ENCODE data around the gene KLF16.

Gene KLF16

DNA sequence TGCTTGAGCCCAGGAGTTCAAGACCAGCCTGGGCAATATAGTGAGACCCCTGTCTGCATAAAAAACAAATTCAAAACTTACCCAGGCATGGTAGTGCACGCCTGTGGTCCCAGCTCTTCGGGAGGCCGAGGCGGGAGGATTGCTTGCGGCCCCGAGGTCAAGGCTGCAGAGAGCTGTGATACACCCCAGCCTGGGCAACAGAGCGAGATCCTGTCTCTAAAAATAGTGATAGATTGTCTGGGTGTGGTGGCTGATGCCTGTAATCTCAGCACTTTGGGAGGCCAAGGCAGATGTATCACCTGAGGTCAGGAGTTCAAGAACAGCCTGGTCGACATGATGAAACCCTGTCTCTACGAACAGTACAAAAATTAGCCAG lies 4.0 kb upstream of the KLF16 start:
- DNase-seq (ENCODE audit: low spot score) = no peak

GRCh38 chr19:1866693-1867348 lies 3.4 kb upstream of the KLF16 start:
- DNase-seq (ENCODE audit: low spot score) = no peak

DNA sequence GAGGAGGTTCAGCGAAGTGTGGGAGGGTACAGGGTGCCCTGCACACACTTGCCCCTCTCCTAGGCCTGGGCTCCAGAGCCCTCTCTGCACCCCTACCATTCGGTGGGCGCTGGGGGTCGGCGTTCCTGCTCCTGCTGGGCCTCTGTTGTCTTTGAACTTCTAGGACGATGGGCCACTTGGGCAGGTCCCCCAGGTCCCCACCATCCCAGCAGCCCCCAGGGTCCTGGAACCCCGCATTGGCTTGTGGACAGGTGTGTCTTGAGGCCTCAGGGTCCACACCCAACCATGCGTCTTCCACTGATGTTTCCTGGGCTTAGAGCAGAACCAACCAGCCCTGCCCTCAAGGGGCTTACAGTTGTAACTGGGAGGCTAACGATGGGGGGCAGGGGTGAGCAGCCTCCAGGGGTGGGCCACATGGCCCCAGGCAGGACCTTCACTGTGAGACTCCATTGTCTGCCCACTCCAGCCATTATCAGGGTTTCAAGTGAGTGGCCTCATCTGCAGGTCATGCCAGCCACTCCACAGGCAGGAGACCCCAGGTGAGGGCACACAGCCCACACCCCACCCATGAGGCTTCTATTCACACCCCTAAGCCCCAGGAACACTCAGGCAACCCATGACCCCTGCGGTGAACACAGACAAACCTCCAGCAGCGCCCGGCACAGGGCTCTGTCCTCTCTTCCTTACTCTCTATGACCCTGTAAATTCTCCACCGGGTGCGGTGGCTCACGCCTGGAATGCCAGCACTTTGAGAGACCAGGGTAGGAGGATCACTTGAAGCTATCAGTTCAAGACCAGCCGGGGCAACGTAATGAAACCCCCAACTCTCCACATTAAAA lies 2.0 kb upstream of the KLF16 start:
- no peak for DNase-seq (ENCODE audit: low spot score)

- DNase-seq (ENCODE audit: low spot score) = no peak
These were observed 1.2 kb upstream of the KLF16 start for GRCh38 chr19:1864480-1865171.

- peak; percentile 77 for DNase-seq (ENCODE audit: low spot score)
These were observed 480 bp upstream of the KLF16 start for GRCh38 chr19:1863638-1864479.

DNA sequence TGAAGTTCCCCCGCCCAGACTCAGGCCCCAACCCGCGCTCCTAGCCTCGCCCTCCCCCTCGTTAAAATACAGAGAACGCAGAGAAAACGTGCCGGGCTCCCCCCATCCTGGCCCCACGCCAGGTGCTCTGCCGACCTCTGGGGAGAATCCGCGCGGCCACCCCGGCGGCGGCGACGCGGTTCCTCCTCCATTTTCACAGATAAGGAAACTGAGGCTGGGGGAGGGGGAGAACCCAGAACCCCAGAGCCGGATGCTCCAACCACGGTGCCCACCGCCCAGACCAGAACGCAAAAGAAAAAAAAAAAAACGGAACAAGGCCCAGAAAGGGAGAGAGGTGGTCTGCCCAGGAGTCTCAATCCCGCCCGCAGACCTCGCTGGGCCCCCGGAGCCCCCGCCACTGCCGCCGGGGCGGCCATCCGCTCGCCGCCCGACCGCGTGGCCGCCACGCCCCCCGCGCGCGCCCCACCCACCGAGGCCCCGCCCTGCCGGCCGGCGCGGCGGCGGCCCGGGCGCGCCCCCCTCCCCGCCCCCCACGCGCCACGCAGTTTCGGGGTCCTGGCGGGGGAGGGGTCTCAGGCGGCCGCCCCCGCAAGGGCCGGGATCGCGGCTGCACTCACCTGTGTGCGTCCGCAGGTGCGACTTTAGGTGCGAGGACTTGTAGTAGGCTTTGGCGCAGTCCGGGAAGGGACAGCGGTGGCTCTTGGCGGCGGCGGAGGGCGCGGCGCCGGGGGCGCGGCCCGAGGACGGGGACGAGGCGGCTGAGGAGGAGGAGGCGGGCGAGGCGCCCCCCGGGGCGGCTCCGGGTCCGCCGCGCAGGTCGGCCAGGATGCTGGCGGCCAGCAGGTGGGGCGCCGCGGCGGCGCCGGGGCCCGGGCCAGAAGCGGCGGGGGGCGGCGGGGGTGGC lies 703 bp downstream of the KLF16 start:
- no peak for DNase-seq (ENCODE audit: low spot score)

DNA sequence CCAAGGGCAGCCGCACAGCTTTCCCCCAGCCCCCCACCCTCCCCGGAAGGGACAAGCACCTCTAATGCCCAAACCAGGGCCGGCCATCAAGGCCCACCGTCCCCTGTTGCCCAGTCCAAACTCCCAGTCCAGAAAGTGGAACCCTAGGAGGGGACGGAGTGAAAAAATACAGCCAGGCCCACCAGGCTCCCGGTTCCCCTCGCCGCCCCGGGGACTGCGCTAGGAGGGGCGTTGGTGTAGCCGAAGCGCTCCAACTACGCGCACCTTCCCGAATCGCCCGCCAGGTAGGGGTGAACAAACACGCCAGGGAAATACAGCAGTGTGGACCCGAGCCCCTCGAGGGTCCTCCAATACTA lies 1.3 kb downstream of the KLF16 start:
- no peak for DNase-seq (ENCODE audit: low spot score)

DNA sequence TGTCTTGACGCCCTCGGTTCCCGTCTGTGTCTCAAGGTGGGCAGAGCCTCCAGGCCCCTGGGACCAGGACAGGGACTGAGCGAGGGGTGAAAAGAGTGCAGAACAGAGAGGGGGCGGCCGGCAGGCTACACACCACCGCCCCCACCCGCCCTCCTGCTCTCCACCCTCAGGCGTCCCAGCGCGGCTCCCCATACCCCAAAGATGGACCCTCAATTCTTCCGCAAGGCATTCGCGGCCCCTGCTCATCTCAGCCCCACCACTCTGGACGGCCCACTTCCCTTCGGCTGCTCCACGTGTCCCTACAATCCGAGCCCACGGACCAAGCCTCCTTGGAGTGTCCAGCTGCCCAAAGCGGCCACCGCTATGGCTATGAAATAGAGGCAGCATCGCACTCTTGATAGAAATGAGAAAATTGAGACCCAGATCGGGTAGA lies 1.8 kb downstream of the KLF16 start:
- no peak for DNase-seq (ENCODE audit: low spot score)

- DNase-seq (ENCODE audit: low spot score) = no peak
These were observed 2.4 kb downstream of the KLF16 start for GRCh38 chr19:1860821-1861598.

DNA sequence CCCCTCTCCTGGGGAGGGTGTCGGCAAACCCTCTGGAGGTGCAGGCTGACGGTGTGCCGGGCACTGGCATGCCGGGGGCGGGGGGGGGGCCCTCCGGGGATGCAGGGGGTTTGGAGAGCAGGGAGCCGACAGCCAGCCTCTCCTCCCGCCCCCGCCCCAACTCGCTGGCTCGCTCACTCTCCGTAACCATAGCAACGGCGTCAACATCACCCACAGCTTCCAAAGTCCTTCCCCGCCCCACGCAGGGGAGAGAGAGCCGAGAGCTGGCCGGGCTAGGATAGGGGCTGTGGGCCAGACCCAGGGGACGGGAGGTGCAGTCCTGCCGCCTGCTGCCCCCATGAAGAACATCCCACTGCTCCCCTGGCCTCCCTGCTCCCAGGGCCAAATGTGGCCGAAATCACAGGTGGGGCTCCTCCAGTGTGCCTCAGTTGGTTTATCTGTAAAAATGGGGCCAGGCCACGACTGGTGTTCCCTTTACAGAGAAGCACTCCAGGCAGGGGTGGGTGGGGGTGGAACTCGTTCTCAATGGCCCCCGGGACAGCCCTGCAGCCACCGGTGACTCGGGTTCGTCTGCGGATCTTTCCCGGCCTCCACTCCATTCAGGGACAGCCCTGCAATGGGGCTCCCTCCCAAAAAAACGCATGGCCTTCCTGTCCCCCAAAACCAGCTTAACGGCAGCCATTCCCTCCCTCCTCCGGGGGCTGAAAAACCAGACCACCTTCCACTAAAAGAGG lies 3.2 kb downstream of the KLF16 start:
- peak; percentile 70 for DNase-seq (ENCODE audit: low spot score)

- DNase-seq (ENCODE audit: low spot score) = no peak
These were observed 4.0 kb downstream of the KLF16 start for GRCh38 chr19:1859331-1859781.

DNA sequence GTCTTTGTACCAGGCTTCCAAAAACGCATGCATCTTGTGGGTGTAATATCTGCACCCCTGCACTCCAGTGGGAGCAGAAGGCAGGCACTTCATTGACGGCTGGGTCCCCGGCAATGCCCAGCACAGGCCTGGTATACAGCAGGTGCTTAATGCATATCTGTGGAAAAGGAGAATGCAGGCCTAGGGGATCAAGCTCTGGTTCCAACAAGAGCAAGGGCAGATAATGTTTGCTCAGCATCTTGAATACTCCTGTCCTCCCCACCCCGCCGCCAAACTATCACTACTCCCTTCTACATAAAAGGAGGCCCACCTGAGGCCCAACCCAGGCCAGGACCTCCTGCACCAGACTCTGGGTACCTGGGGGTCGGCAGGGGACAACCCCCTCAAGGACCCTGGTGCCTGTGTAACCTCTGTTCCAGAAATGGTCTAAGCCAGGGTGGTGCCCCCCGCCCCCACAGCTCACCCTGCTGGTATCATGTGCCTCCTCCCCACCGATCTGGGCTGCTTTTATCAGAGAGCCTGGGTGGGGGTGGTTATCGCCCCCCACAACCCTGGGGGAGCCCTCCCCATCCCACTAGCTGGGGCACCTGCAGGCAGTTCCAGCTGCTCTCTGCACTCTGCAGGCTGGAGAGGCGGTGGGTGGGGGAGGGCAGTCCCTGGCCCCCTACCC lies 4.8 kb downstream of the KLF16 start:
- no peak for DNase-seq (ENCODE audit: low spot score)

DNA sequence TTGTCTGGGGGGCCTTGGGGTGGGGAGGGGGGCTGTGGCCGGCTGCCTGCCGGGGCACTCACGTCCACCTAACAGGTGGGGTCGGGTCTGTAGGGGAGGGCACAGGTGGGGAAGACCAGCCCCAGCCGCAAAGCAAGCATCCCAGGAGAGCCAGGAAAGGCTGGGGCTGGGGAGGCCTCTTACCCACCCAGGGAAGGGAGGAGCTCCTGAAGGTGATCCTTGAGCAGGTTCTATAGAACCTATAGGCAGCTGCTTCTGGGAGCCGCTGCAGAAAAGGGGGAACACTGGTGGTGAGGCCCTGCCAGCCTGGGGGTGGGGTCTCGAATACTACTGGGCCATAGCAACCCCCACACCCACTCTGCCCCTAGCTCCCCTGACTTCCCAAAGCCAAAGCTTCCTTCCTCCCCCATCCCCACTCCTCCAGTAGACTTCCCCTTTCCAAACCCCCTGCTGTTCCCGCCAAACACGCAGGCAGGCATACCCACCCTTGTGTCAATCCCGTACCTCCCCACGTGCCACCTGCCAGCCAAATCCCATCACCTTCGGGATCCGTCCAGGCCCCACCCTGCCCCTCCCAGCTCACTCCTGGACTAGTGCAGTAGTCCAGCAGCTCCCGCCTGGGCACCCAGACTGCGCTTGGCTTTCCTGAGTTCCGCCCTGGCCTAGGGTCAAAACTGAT lies 5.6 kb downstream of the KLF16 start:
- DNase-seq (ENCODE audit: low spot score) = no peak

- DNase-seq (ENCODE audit: low spot score) = peak; percentile 67
These were observed 6.4 kb downstream of the KLF16 start for GRCh38 chr19:1856698-1857603.

GRCh38 chr19:1856345-1856697 lies 7.1 kb downstream of the KLF16 start:
- no peak for DNase-seq (ENCODE audit: low spot score)

GRCh38 chr19:1855828-1856255 lies 7.5 kb downstream of the KLF16 start:
- DNase-seq (ENCODE audit: low spot score) = no peak

Measured in cerebellar cortex (tissue), 1 donor.